Gastrocnemius medialis (tissue), 4 donors: ENCODE measurements around the gene PANK2. TPM values are rescaled to one million over a fixed set of nuclear protein-coding genes. Genes with fewer than 3 reads are reported as not detected.

ENCODE experiments used
- ATAC-seq, 2 donors: fragments of 150-250 bp; one replicate each; pipeline ENCODE4 v1.9.1; 2016
- DNase-seq, 2 donors: peaks; one replicate each; pipeline ENCODE4 v3.0.0-alpha.2; 2019
- H3K27ac ChIP-seq, 4 donors: fragments of 200-600 bp; sonication (generic); 1 replicate in 1 of 4; 2 replicates in 3 of 4; pipeline ENCODE4 v1.5.1; 2016 to 2018; ENCODE audit warnings: mild to moderate bottlenecking in 2 of 4, moderate library complexity in 1 of 4
- H3K27me3 ChIP-seq, 3 donors: fragments of 200-600 bp; sonication (generic) in 2 of 3; 1 replicate in 1 of 3; 2 replicates in 2 of 3; pipeline versions ENCODE4 v1.5.1 to v1.6.0; 2016 to 2019; ENCODE audit warnings: mild to moderate bottlenecking in 1 of 3, moderate library complexity in 1 of 3
- H3K36me3 ChIP-seq, 2 donors: fragments of 200-600 bp; sonication (generic) in 1 of 2; one replicate each; pipeline ENCODE4 v1.5.1; 2017 to 2018
- H3K4me1 ChIP-seq, 2 donors: fragments of 200-600 bp; sonication (generic) in 1 of 2; one replicate each; pipeline ENCODE4 v1.5.1; 2016 to 2017; ENCODE audit warnings: mild to moderate bottlenecking in 2 of 2
- H3K4me3 ChIP-seq, 4 donors: fragments of 200-600 bp; sonication (generic) in 3 of 4; 1 replicate in 1 of 4; 2 replicates in 3 of 4; pipeline ENCODE4 v1.5.1; 2016 to 2019; ENCODE audit warnings: mild to moderate bottlenecking in 2 of 4
- H3K9me3 ChIP-seq, 3 donors: fragments of 200-600 bp; sonication (generic) in 2 of 3; 1 replicate in 1 of 3; 2 replicates in 2 of 3; pipeline ENCODE4 v1.5.1; 2016 to 2019
- POLR2A ChIP-seq, 2 donors: fragments of 450-650 bp; IDR thresholded peaks; one replicate each; pipeline ENCODE4 v1.6.1; 2017; ENCODE audit warnings: antibody characterized with exemption in 2 of 2, mild to moderate bottlenecking in 2 of 2, moderate library complexity in 2 of 2
- in situ Hi-C, 4 donors: fragments of 200-750 bp; cut with MboI; loops; one replicate each; pipeline versions ENCODE4 v1.15.0 to v1.8.0; 2017; ENCODE audit warnings: low sequenced_read_pairs in 4 of 4
- intact Hi-C: fragments of 100-400 bp; cut with DNase I; formaldehyde crosslinking; loops from one replicate; pipeline ENCODE4 v1.15.1; 2023; ENCODE audit warnings: low total_unique reads
- total RNA-seq, 4 donors: library from RNA; depleted of rRNA; stranded (reverse); fragments of >200 nt; gene quantifications; one replicate each; pipeline versions ENCODE4 v1.1.0 to v1.2.3, GENCODE V29; 2016
- TF ChIP-seq, protein P1 (sequence below), 5 experiments: fragments of 450-650 bp in 3 of 5; fragments of 200-600 bp in 2 of 5; sonication (generic) in 2 of 5; IDR thresholded peaks in 4 of 5; conservative IDR thresholded peaks in 1 of 5; 1 replicate in 4 of 5; 2 replicates in 1 of 5; pipeline ENCODE4 v1.5.1; 2016 to 2019; ENCODE audit warnings: antibody characterized with exemption in 5 of 5, mild to moderate bottlenecking in 3 of 5, moderate library complexity in 3 of 5

The PANK2 gene
- total RNA-seq, 4 donors from 2014 or later: 18.2 to 25.8 (median 23.5) TPM

DNA sequence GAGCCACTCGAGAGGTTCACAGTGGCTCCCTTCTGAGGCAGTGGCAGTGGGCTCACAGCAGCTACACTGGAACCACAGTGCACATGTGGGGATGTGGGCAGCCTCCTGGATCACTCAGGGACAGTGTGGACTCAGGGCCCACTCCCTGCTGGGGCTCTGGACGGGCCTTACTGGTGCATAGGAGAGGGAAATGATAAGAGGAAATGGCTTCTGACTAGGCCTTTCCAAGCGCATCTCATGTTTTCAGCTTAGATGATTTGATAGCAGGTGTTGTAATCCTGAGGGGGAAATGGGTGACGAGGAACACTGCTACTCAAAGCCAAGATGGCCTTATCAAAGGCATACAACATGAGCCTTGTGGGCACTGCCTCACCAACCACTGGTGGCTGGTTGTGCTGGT is 44.0 kb downstream of the PANK2 start:
- TF ChIP-seq POLR2A (IDR thresholded peaks at IDR 0.05): no peak
- TF ChIP-seq, protein P1, sequence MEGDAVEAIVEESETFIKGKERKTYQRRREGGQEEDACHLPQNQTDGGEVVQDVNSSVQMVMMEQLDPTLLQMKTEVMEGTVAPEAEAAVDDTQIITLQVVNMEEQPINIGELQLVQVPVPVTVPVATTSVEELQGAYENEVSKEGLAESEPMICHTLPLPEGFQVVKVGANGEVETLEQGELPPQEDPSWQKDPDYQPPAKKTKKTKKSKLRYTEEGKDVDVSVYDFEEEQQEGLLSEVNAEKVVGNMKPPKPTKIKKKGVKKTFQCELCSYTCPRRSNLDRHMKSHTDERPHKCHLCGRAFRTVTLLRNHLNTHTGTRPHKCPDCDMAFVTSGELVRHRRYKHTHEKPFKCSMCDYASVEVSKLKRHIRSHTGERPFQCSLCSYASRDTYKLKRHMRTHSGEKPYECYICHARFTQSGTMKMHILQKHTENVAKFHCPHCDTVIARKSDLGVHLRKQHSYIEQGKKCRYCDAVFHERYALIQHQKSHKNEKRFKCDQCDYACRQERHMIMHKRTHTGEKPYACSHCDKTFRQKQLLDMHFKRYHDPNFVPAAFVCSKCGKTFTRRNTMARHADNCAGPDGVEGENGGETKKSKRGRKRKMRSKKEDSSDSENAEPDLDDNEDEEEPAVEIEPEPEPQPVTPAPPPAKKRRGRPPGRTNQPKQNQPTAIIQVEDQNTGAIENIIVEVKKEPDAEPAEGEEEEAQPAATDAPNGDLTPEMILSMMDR (IDR thresholded peaks at IDR 0.05 in 4 of 5, conservative IDR thresholded peaks at IDR 0.05 in 1 of 5): no peak
- Histone ChIP-seq H3K4me3 (peak overlapping the region; percentile 54 to 70 (median 64)), H3K27me3 (no peaks in the 10 kb centered on the region), H3K36me3 (no peaks in the 10 kb centered on the region), H3K27ac (peak overlapping the region; percentile 68 to 76 (median 72)), H3K9me3 (no peaks in the 10 kb centered on the region), H3K4me1 (peaks cover 42 to 43% of the 10 kb centered on the region in 2 donors)
- ATAC-seq: no peak
- no peak for DNase-seq
- in situ Hi-C loops (no loop called here), intact Hi-C loops (loop anchor here (5.0 kb wide), 2 partner anchors 46 to 74 kb away; partner anchors contain the start of gene PANK2)

DNA sequence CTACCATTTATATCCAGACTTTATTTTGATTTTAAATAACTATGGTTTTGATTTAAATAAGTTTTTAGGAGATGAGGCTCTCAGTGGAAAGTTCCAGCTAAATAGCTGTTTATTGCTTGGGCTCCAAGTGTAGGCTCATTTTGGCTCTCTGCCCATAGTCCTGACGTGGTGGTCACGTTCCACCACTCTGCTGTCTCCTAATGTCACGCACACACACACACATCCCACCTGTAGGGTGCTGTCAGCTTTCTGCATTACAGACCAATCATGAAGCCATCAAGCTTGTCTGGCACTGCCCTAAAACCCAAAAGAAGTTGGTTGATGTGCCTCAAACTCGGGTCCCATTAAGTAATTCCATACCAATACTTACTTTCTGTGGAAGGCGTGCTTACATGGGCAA is 45.4 kb downstream of the PANK2 start:
- ATAC-seq (no peak), DNase-seq (no peak)
- in situ Hi-C loops (no loop called here), intact Hi-C loops (loop anchor here (5.0 kb wide), 2 partner anchors 47 to 73 kb away; partner anchors contain the start of gene PANK2)
- Histone ChIP-seq H3K27ac (peak overlapping the region; percentile 68 to 76 (median 74)), H3K27me3 (no peaks in the 10 kb centered on the region), H3K4me3 (no peak overlapping the region), H3K36me3 (no peaks in the 10 kb centered on the region), H3K4me1 (peaks cover 40 to 42% of the 10 kb centered on the region in 2 donors), H3K9me3 (no peaks in the 10 kb centered on the region)
- TF ChIP-seq POLR2A (IDR thresholded peaks at IDR 0.05): no peak
- TF ChIP-seq, protein P1 (IDR thresholded peaks at IDR 0.05 in 4 of 5, conservative IDR thresholded peaks at IDR 0.05 in 1 of 5): no peak

DNA sequence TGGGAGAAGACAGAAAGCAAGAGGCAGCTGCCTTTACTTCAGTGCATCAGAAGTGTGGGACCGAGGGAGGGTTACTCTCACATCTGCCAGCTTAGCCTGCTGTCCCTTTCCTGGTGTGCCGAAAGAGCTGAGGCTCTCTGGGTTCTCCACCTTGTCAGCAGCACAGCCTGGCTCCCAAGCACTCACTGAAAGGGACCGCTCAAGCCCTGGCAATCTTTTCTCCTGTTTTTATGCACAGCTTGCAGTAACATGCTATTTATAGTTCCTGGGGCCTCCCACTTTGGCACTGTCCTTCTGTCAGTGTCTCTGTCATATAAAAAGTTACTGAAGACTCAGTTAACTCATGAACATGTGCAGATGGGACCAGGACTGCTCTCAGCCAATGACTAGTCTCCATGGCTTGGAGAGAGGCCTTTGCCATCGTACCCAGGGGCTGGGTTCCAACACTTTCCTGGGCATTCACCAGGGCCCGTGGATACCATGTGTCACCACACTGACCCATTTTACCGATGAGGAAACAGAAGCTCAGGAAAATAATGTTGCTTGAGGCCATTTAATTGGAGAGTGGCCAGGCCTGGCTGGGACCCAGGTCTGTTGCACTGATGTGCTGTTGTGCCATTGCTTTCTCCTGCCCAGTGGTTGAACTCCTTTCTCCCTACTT is 46.2 kb downstream of the PANK2 start:
- peak in 1 of 2 donors; percentile 31 for TF ChIP-seq POLR2A (IDR thresholded peaks at IDR 0.05)
- TF ChIP-seq, protein P1 (IDR thresholded peaks at IDR 0.05 in 4 of 5, conservative IDR thresholded peaks at IDR 0.05 in 1 of 5): no peak
- in situ Hi-C loops (no loop called here), intact Hi-C loops (no loop called here)

DNA sequence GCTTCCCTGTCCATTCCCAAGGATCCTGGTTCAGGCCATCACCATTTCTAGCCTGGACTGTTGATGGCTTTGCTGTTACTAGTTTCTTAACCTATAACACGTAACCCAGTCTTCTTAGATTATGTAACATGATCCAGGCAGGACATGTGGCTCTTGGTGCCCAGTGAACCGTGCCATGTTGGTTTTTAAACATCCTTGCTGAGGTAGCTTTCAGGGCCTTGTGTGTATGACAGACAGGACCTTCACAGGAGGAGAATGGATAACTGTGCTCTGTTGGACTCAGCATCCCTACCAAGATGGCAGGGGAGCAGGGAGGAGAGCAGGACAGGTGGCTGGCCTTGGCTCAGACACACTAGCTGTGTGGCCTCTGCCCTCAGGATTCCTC is 46.8 kb downstream of the PANK2 start:
- in situ Hi-C loops: no loop called here
- intact Hi-C loops: no loop called here
- Histone ChIP-seq H3K9me3 (no peaks in the 10 kb centered on the region), H3K27ac (peak overlapping the region; percentile 68 to 76 (median 74)), H3K36me3 (no peaks in the 10 kb centered on the region), H3K4me3 (no peak overlapping the region), H3K4me1 (peaks cover 40 to 42% of the 10 kb centered on the region in 2 donors), H3K27me3 (no peaks in the 10 kb centered on the region)
- no peak for ATAC-seq
- DNase-seq: no peak
- no peak for TF ChIP-seq POLR2A (IDR thresholded peaks at IDR 0.05)
- TF ChIP-seq, protein P1 (IDR thresholded peaks at IDR 0.05 in 4 of 5, conservative IDR thresholded peaks at IDR 0.05 in 1 of 5): no peak

More for the DNA sequence above, 46.2 kb downstream of the PANK2 start:
- Histone ChIP-seq H3K4me1 (peaks cover 40 to 42% of the 10 kb centered on the region in 2 donors), H3K27me3 (no peaks in the 10 kb centered on the region), H3K4me3 (no peak overlapping the region), H3K27ac (peak overlapping the region; percentile 68 to 76 (median 74)), H3K36me3 (no peaks in the 10 kb centered on the region), H3K9me3 (no peaks in the 10 kb centered on the region)
- ATAC-seq (peak; percentile 83 to 84), DNase-seq (peak; percentile 59 to 70)
